ENCODE data around the gene KCNS3. TPM values are rescaled to one million over a fixed set of nuclear protein-coding genes. Genes with fewer than 3 reads are reported as not detected.

The KCNS3 gene
- total and polyA plus RNA-seq, 4 donors: 5.4 to 15.0 (median 11.2) TPM

DNA sequence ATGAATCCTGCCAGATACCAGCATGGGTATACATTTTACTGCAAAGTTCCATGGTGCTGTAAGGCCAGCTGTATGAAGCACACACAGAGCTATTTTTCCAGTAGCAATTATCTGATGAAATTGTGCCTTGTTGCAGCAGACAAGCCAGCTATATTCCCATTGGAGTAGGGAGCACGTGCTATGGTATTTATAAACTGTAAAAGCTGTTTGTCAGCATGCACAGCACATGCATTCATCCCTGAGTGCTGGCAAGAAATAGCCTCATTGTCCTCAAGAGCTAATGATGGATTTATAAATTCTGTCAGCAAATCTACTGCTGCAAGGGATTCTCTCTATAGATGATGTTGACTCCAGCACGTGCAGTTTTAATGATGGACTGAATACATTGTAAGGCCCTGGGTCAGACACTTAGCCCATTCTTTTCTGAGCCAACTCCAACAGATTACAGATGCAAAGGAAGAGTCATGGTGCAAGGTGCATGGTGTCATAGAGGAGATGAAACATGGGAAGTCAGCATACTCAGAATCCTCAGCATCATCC is 61.7 kb downstream of the KCNS3 start:
- Histone ChIP-seq H3K27me3 (ENCODE audit: control insufficient read depth in 1 of 2, insufficient read depth in 2 of 2, low read length in 1 of 2) (no peaks in the 10 kb centered on the region), H3K9me3 (ENCODE audit: control insufficient read depth, low read length) (peaks cover 2% of the 10 kb centered on the region), H3K4me1 (ENCODE audit: control insufficient read depth in 1 of 2, insufficient read depth in 2 of 2, low read length in 2 of 2) (peaks cover 1 to 5% of the 10 kb centered on the region in 2 donors), H3K4me3 (ENCODE audit: low read length in 2 of 2) (no peak overlapping the region), H3K36me3 (ENCODE audit: control insufficient read depth in 1 of 2, insufficient read depth in 2 of 2, low read length in 1 of 2) (no peaks in the 10 kb centered on the region), H3K27ac (ENCODE audit: low read depth in 1 of 2, low read length in 2 of 2) (no peak overlapping the region)
- no peak for ATAC-seq (ENCODE audit: low FRiP score)
- intact Hi-C loops (cut with DNase I): no loop called here
- DNase-seq: no peak
- 52 to 58% methylated on average over 2 of the region's 2 CpGs for WGBS, 2 donors

- Histone ChIP-seq H3K27ac (ENCODE audit: low read depth in 1 of 2, low read length in 2 of 2) (no peak overlapping the region), H3K4me1 (ENCODE audit: control insufficient read depth in 1 of 2, insufficient read depth in 2 of 2, low read length in 2 of 2) (no peaks in the 10 kb centered on the region), H3K9me3 (ENCODE audit: control insufficient read depth, low read length) (no peaks in the 10 kb centered on the region), H3K36me3 (ENCODE audit: control insufficient read depth in 1 of 2, insufficient read depth in 2 of 2, low read length in 1 of 2) (no peaks in the 10 kb centered on the region), H3K4me3 (ENCODE audit: low read length in 2 of 2) (no peak overlapping the region), H3K27me3 (ENCODE audit: control insufficient read depth in 1 of 2, insufficient read depth in 2 of 2, low read length in 1 of 2) (no peaks in the 10 kb centered on the region)
- no peak for DNase-seq
- 88 to 90% methylated on average over 4 of the region's 4 CpGs for WGBS, 2 donors
- intact Hi-C loops (cut with DNase I): no loop called here
- no peak for ATAC-seq (ENCODE audit: low FRiP score)
Observed at GRCh38 chr2:17943444-17943843, 65.0 kb downstream of the KCNS3 start.

- ATAC-seq (ENCODE audit: low FRiP score) (no peak), DNase-seq (no peak)
- Histone ChIP-seq H3K4me1 (ENCODE audit: control insufficient read depth in 1 of 2, insufficient read depth in 2 of 2, low read length in 2 of 2) (no peaks in the 10 kb centered on the region), H3K27me3 (ENCODE audit: control insufficient read depth in 1 of 2, insufficient read depth in 2 of 2, low read length in 1 of 2) (no peaks in the 10 kb centered on the region), H3K36me3 (ENCODE audit: control insufficient read depth in 1 of 2, insufficient read depth in 2 of 2, low read length in 1 of 2) (no peaks in the 10 kb centered on the region), H3K4me3 (ENCODE audit: low read length in 2 of 2) (no peak overlapping the region), H3K27ac (ENCODE audit: low read depth in 1 of 2, low read length in 2 of 2) (no peak overlapping the region), H3K9me3 (ENCODE audit: control insufficient read depth, low read length) (no peaks in the 10 kb centered on the region)
- intact Hi-C loops (cut with DNase I): no loop called here
- WGBS, 2 donors: 93% methylated on average over 3 of the region's 3 CpGs
Observed at GRCh38 chr2:17947113-17947512, 68.6 kb downstream of the KCNS3 start.

GRCh38 chr2:17950006-17950405 is 71.5 kb downstream of the KCNS3 start:
- H3K27ac ChIP-seq (ENCODE audit: low read depth in 1 of 2, low read length in 2 of 2): no peak overlapping the region
- no peaks in the 10 kb centered on the region for H3K36me3 ChIP-seq (ENCODE audit: control insufficient read depth in 1 of 2, insufficient read depth in 2 of 2, low read length in 1 of 2)
- WGBS, 2 donors: 83 to 84% methylated on average over 6 of the region's 6 CpGs
- ATAC-seq (ENCODE audit: low FRiP score) (no peak), DNase-seq (no peak)
- no peak overlapping the region for H3K4me3 ChIP-seq (ENCODE audit: low read length in 2 of 2)
- H3K9me3 ChIP-seq (ENCODE audit: control insufficient read depth, low read length): no peaks in the 10 kb centered on the region
- no peaks in the 10 kb centered on the region for H3K4me1 ChIP-seq (ENCODE audit: control insufficient read depth in 1 of 2, insufficient read depth in 2 of 2, low read length in 2 of 2)
- no peaks in the 10 kb centered on the region for H3K27me3 ChIP-seq (ENCODE audit: control insufficient read depth in 1 of 2, insufficient read depth in 2 of 2, low read length in 1 of 2)
- intact Hi-C loops (cut with DNase I): no loop called here

GRCh38 chr2:17951563-17951962 is 73.1 kb downstream of the KCNS3 start:
- ATAC-seq (ENCODE audit: low FRiP score) (no peak), DNase-seq (no peak)
- Histone ChIP-seq H3K36me3 (ENCODE audit: control insufficient read depth in 1 of 2, insufficient read depth in 2 of 2, low read length in 1 of 2) (no peaks in the 10 kb centered on the region), H3K4me1 (ENCODE audit: control insufficient read depth in 1 of 2, insufficient read depth in 2 of 2, low read length in 2 of 2) (no peaks in the 10 kb centered on the region), H3K4me3 (ENCODE audit: low read length in 2 of 2) (no peak overlapping the region), H3K27ac (ENCODE audit: low read depth in 1 of 2, low read length in 2 of 2) (no peak overlapping the region), H3K9me3 (ENCODE audit: control insufficient read depth, low read length) (no peaks in the 10 kb centered on the region), H3K27me3 (ENCODE audit: control insufficient read depth in 1 of 2, insufficient read depth in 2 of 2, low read length in 1 of 2) (no peaks in the 10 kb centered on the region)
- WGBS, 2 donors: 81 to 84% methylated on average over 4 of the region's 4 CpGs
- intact Hi-C loops (cut with DNase I): no loop called here

DNA sequence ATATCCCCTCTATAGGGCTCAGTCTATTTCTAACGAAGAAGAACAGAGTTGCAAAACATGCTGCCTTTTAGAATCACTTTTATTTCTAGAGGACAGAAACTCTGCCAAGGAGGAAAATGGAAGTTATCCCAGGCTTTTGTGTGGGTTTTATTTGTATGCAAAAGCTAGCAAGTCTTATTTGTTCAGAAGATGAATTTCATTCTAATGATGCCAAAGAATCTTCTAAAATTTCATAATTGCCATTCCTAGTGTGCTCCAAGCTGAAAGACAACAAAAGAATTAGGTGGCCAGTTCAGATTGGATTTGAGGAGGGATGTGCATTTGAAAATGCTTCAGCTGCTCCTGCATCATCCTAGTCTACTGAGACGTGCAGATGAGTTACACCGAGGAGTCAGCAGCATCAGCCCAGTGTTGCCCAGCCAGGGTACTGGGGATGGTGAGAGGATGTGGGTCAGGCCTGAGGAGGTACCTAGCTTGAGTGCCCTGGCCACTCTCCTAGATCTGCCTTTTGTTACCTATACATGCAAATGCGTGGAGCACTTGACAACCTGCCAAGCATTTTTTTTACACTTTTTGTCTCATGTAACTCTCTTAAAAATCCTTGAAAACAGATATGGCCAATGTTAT is 80.1 kb downstream of the KCNS3 start:
- no peak for ATAC-seq (ENCODE audit: low FRiP score)
- no peaks in the 10 kb centered on the region for H3K27me3 ChIP-seq (ENCODE audit: control insufficient read depth in 1 of 2, insufficient read depth in 2 of 2, low read length in 1 of 2)
- H3K4me1 ChIP-seq (ENCODE audit: control insufficient read depth in 1 of 2, insufficient read depth in 2 of 2, low read length in 2 of 2): no peaks in the 10 kb centered on the region
- no peak overlapping the region for H3K27ac ChIP-seq (ENCODE audit: low read depth in 1 of 2, low read length in 2 of 2)
- H3K36me3 ChIP-seq (ENCODE audit: control insufficient read depth in 1 of 2, insufficient read depth in 2 of 2, low read length in 1 of 2): no peaks in the 10 kb centered on the region
- H3K4me3 ChIP-seq (ENCODE audit: low read length in 2 of 2): no peak overlapping the region
- DNase-seq: no peak
- WGBS, 2 donors: 63 to 70% methylated on average over 4 of the region's 4 CpGs
- intact Hi-C loops (cut with DNase I): no loop called here
- H3K9me3 ChIP-seq (ENCODE audit: control insufficient read depth, low read length): no peaks in the 10 kb centered on the region

- Histone ChIP-seq H3K27me3 (ENCODE audit: control insufficient read depth in 1 of 2, insufficient read depth in 2 of 2, low read length in 1 of 2) (no peaks in the 10 kb centered on the region), H3K36me3 (ENCODE audit: control insufficient read depth in 1 of 2, insufficient read depth in 2 of 2, low read length in 1 of 2) (no peaks in the 10 kb centered on the region), H3K4me3 (ENCODE audit: low read length in 2 of 2) (no peak overlapping the region), H3K4me1 (ENCODE audit: control insufficient read depth in 1 of 2, insufficient read depth in 2 of 2, low read length in 2 of 2) (no peaks in the 10 kb centered on the region), H3K27ac (ENCODE audit: low read depth in 1 of 2, low read length in 2 of 2) (no peak overlapping the region), H3K9me3 (ENCODE audit: control insufficient read depth, low read length) (no peaks in the 10 kb centered on the region)
- DNase-seq: no peak
- no peak for ATAC-seq (ENCODE audit: low FRiP score)
- WGBS, 2 donors: 77 to 78% methylated on average over 3 of the region's 3 CpGs
- intact Hi-C loops (cut with DNase I): no loop called here
Observed at GRCh38 chr2:17959356-17959755, 80.9 kb downstream of the KCNS3 start.

- WGBS, 2 donors: 91 to 92% methylated on average over 5 of the region's 5 CpGs
- intact Hi-C loops (cut with DNase I): no loop called here
- Histone ChIP-seq H3K4me3 (ENCODE audit: low read length in 2 of 2) (no peak overlapping the region), H3K36me3 (ENCODE audit: control insufficient read depth in 1 of 2, insufficient read depth in 2 of 2, low read length in 1 of 2) (no peaks in the 10 kb centered on the region), H3K9me3 (ENCODE audit: control insufficient read depth, low read length) (no peaks in the 10 kb centered on the region), H3K27ac (ENCODE audit: low read depth in 1 of 2, low read length in 2 of 2) (no peak overlapping the region), H3K4me1 (ENCODE audit: control insufficient read depth in 1 of 2, insufficient read depth in 2 of 2, low read length in 2 of 2) (no peaks in the 10 kb centered on the region), H3K27me3 (ENCODE audit: control insufficient read depth in 1 of 2, insufficient read depth in 2 of 2, low read length in 1 of 2) (no peaks in the 10 kb centered on the region)
- ATAC-seq (ENCODE audit: low FRiP score) (no peak), DNase-seq (no peak)
Observed at GRCh38 chr2:17959833-17960232, 81.4 kb downstream of the KCNS3 start.

GRCh38 chr2:17960925-17961324 is 82.5 kb downstream of the KCNS3 start:
- Histone ChIP-seq H3K4me3 (ENCODE audit: low read length in 2 of 2) (no peak overlapping the region), H3K9me3 (ENCODE audit: control insufficient read depth, low read length) (no peaks in the 10 kb centered on the region), H3K36me3 (ENCODE audit: control insufficient read depth in 1 of 2, insufficient read depth in 2 of 2, low read length in 1 of 2) (no peaks in the 10 kb centered on the region), H3K27me3 (ENCODE audit: control insufficient read depth in 1 of 2, insufficient read depth in 2 of 2, low read length in 1 of 2) (no peaks in the 10 kb centered on the region), H3K27ac (ENCODE audit: low read depth in 1 of 2, low read length in 2 of 2) (no peak overlapping the region), H3K4me1 (ENCODE audit: control insufficient read depth in 1 of 2, insufficient read depth in 2 of 2, low read length in 2 of 2) (no peaks in the 10 kb centered on the region)
- 71 to 73% methylated on average over 6 of the region's 6 CpGs for WGBS, 2 donors
- DNase-seq: no peak
- no peak for ATAC-seq (ENCODE audit: low FRiP score)
- intact Hi-C loops (cut with DNase I): no loop called here
